Spleen (tissue), 11 donors: ENCODE data around the gene TRIM72. TPM values are rescaled to one million over a fixed set of nuclear protein-coding genes. Genes with fewer than 3 reads are reported as not detected.

ENCODE experiments used
- DNase-seq: peaks from one replicate; pipeline ENCODE4 v3.0.0-alpha.2; 2020
- H3K27ac ChIP-seq, 8 donors: fragments of 200-600 bp; sonication (generic) in 7 of 8; 1 replicate in 4 of 8; 2 replicates in 4 of 8; pipeline versions ENCODE4 v1.5.0 to v1.8.0; 2016 to 2021; ENCODE audit warnings: inconsistent platforms in 4 of 8, mild to moderate bottlenecking in 4 of 8, moderate library complexity in 1 of 8
- H3K27me3 ChIP-seq, 7 donors: fragments of 200-600 bp; sonication (generic) in 6 of 7; replicated peaks in 1 of 7; 1 replicate in 4 of 7; 2 replicates in 3 of 7; pipeline versions ENCODE4 v1.5.0 to v1.8.0; 2016 to 2021; ENCODE audit warnings: inconsistent platforms in 3 of 7, mild to moderate bottlenecking in 1 of 7
- H3K36me3 ChIP-seq, 6 donors: fragments of 200-600 bp; sonication (generic) in 5 of 6; 1 replicate in 4 of 6; 2 replicates in 2 of 6; pipeline versions ENCODE4 v1.5.0 to v1.8.0; 2016 to 2021; ENCODE audit warnings: inconsistent platforms in 2 of 6
- H3K4me1 ChIP-seq, 6 donors: fragments of 200-600 bp; sonication (generic) in 5 of 6; 1 replicate in 3 of 6; 2 replicates in 3 of 6; pipeline versions ENCODE4 v1.5.0 to v1.8.0; 2016 to 2021; ENCODE audit warnings: inconsistent platforms in 3 of 6
- H3K4me3 ChIP-seq, 8 donors: fragments of 200-600 bp; sonication (generic) in 7 of 8; 1 replicate in 4 of 8; 2 replicates in 4 of 8; pipeline versions ENCODE4 v1.5.0 to v1.8.0; 2016 to 2021; ENCODE audit warnings: inconsistent platforms in 4 of 8, mild to moderate bottlenecking in 4 of 8, moderate library complexity in 2 of 8
- H3K9me3 ChIP-seq, 8 donors: fragments of 200-600 bp; sonication (generic) in 7 of 8; 1 replicate in 4 of 8; 2 replicates in 4 of 8; pipeline versions ENCODE4 v1.5.0 to v1.8.0; 2016 to 2021; ENCODE audit warnings: inconsistent platforms in 4 of 8
- POLR2A ChIP-seq, 3 donors: fragments of 450-650 bp; IDR thresholded peaks; one replicate each; pipeline ENCODE4 v1.5.1; 2017; ENCODE audit warnings: antibody characterized with exemption in 3 of 3, mild to moderate bottlenecking in 1 of 3
- POLR2AphosphoS5 ChIP-seq, 3 donors: sonication (generic); formaldehyde crosslinking; IDR thresholded peaks; one replicate each; pipeline ENCODE4 v1.5.1; 2017; ENCODE audit warnings: antibody characterized with exemption in 3 of 3
- WGBS, 5 donors: extraction: QIAGEN DNeasy Blood & Tissue Kit in 3 of 5; methylation state at CpG; one replicate each; pipeline versions ENCODE4 v1.1.5 to v1.1.7; 2013 to 2018; 5-methylcytosine and 5-hydroxymethylcytosine counted together
- intact Hi-C: fragments of 100-400 bp; cut with DNase I; formaldehyde crosslinking; loops from one replicate; pipeline ENCODE4 v1.15.0; 2023; ENCODE audit warnings: low total_unique reads
- polyA plus RNA-seq, 3 donors: library from polyadenylated mRNA; stranded (reverse); fragments of 200-250 nt; gene quantifications; one replicate each; pipeline ENCODE4 v1.2.1, GENCODE V29; 2013
- total RNA-seq, 7 donors: library from RNA; depleted of rRNA in 3 of 7; stranded (reverse); fragments of >200 nt in 3 of 7; fragmentation: NEBNext Ultra II Directional in 4 of 7; extraction: Animal tissue kit (Norgen Biotek cat#: 25700) in 4 of 7; gene quantifications; one replicate each; pipeline versions ENCODE4 v1.1.0 to v1.2.1, GENCODE V29; 2016 to 2021
- TF ChIP-seq, protein P1 (sequence below), 11 experiments: fragments of 200-600 bp in 7 of 11; fragments of 450-650 bp in 4 of 11; sonication (generic) in 4 of 11; IDR thresholded peaks in 8 of 11; conservative IDR thresholded peaks in 3 of 11; 1 replicate in 7 of 11; 2 replicates in 4 of 11; pipeline versions ENCODE4 v1.4.0 to v1.8.0; 2016 to 2021; ENCODE audit warnings: antibody characterized with exemption in 11 of 11, inconsistent platforms in 4 of 11, mild to moderate bottlenecking in 1 of 11
- donor health status: healthy with polysubstance abuse.
- donor health status: DM: no; HTN: no; CAD: no; lungs with moderate emphysema.
- donor health status: DM: no; HTN: no; CAD: no.
- donor health status: Bipolar disorder and iron deficiency.
- donor health status: healthy.
- donor health status: DM: no; HTN: no; CAD: no.
- donor health status: DM: yes; HTN: yes; CAD: no.

The TRIM72 gene
- total and polyA plus RNA-seq, 10 donors: 0.05 to 0.26 (median 0.13) TPM; not detected in 3

DNA sequence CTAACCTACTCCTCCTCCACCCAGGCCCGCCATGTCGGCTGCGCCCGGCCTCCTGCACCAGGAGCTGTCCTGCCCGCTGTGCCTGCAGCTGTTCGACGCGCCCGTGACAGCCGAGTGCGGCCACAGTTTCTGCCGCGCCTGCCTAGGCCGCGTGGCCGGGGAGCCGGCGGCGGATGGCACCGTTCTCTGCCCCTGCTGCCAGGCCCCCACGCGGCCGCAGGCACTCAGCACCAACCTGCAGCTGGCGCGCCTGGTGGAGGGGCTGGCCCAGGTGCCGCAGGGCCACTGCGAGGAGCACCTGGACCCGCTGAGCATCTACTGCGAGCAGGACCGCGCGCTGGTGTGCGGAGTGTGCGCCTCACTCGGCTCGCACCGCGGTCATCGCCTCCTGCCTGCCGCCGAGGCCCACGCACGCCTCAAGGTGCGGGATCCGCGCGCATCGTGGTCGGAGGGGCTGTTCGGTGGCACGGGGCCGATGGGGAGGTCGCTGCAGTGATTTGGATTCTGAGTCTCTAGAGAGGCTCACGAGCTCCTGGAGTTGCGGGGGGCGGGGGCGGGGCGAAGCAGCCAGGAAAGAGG, 878 bp downstream of the TRIM72 start:
- intact Hi-C loops: no loop called here
- Histone ChIP-seq H3K4me3 (peak overlapping the region in 7 of 8 donors; percentile 36 to 73 (median 45)), H3K9me3 (no peaks in the 10 kb centered on the region), H3K36me3 (no peaks in the 10 kb centered on the region), H3K4me1 (peaks cover 25 to 45% (median 37%) of the 10 kb centered on the region in 6 donors), H3K27ac (peak overlapping the region in 5 of 8 donors; percentile 8 to 69 (median 46)), H3K27me3 (peaks cover 3 to 63% (median 34%) of the 10 kb centered on the region in 7 donors)
- DNase-seq: peak; percentile 81
- TF ChIP-seq POLR2AphosphoS5 (IDR thresholded peaks at IDR 0.05): no peak
- TF ChIP-seq, protein P1, sequence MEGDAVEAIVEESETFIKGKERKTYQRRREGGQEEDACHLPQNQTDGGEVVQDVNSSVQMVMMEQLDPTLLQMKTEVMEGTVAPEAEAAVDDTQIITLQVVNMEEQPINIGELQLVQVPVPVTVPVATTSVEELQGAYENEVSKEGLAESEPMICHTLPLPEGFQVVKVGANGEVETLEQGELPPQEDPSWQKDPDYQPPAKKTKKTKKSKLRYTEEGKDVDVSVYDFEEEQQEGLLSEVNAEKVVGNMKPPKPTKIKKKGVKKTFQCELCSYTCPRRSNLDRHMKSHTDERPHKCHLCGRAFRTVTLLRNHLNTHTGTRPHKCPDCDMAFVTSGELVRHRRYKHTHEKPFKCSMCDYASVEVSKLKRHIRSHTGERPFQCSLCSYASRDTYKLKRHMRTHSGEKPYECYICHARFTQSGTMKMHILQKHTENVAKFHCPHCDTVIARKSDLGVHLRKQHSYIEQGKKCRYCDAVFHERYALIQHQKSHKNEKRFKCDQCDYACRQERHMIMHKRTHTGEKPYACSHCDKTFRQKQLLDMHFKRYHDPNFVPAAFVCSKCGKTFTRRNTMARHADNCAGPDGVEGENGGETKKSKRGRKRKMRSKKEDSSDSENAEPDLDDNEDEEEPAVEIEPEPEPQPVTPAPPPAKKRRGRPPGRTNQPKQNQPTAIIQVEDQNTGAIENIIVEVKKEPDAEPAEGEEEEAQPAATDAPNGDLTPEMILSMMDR (IDR thresholded peaks at IDR 0.05 in 8 of 11, conservative IDR thresholded peaks at IDR 0.05 in 3 of 11): peak in 1 of 11 experiments; percentile 4
- no peak for TF ChIP-seq POLR2A (IDR thresholded peaks at IDR 0.05)
- WGBS, 5 donors: 0 to 26% (median 14%) methylated on average over 13 to 58 of the region's 58 CpGs

DNA sequence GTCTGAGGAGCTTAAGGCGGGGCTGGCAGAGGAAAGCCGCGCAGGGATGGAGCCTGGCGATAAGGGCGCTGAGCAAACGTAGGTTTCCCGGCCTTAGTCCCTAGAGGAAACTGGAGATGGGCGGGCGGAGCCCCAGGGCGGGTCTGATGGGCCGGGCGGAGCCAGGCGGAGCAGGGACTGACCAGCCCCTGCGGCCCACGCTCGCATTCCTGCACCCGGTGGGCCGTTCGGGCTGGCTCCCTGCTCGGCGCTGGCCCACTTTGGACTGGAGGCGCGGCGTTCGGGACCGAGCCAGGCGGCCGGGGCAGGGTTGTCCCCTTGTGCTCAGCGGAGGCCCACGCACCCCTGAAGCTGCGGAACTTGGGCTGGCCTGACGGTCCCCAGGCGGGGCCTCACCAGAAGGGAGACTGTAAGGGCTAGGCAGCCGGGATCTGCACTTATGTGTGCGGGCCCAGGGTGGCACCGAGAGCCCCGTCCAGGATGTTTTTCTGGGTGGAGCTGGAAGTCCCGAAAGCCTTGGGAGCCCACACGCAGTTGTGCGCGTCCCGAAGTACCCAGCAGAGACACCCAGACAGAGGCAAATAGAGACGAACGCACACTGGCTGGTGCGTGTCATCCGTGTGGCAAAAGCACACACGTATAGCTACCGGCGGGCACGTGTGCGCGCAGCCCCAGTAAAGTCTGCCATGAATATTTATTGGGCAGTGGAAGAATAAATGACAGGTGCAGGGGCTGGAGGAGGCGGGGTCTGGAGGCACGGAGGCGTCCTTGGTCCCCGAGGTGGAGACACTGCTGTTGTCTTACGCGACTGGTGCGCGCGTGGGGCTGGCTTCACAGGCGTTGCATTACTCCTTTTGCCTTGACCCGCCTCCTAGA, 1.6 kb downstream of the TRIM72 start:
- DNase-seq: peak; percentile 87
- no peaks in the 10 kb centered on the region for H3K36me3 ChIP-seq
- no peaks in the 10 kb centered on the region for H3K9me3 ChIP-seq
- H3K4me1 ChIP-seq: peaks cover 25 to 45% (median 37%) of the 10 kb centered on the region in 6 donors
- peak in 2 of 3 donors; percentile 66 to 79 for TF ChIP-seq POLR2AphosphoS5 (IDR thresholded peaks at IDR 0.05)
- no peak for TF ChIP-seq POLR2A (IDR thresholded peaks at IDR 0.05)
- peak overlapping the region in 6 of 8 donors; percentile 8 to 69 (median 48) for H3K27ac ChIP-seq
- intact Hi-C loops: no loop called here
- peak overlapping the region; percentile 16 to 73 (median 44) for H3K4me3 ChIP-seq
- 1 to 2% (median 1%) methylated on average over 42 to 63 of the region's 63 CpGs for WGBS, 5 donors
- peaks cover 3 to 70% (median 34%) of the 10 kb centered on the region in 7 donors for H3K27me3 ChIP-seq

DNA sequence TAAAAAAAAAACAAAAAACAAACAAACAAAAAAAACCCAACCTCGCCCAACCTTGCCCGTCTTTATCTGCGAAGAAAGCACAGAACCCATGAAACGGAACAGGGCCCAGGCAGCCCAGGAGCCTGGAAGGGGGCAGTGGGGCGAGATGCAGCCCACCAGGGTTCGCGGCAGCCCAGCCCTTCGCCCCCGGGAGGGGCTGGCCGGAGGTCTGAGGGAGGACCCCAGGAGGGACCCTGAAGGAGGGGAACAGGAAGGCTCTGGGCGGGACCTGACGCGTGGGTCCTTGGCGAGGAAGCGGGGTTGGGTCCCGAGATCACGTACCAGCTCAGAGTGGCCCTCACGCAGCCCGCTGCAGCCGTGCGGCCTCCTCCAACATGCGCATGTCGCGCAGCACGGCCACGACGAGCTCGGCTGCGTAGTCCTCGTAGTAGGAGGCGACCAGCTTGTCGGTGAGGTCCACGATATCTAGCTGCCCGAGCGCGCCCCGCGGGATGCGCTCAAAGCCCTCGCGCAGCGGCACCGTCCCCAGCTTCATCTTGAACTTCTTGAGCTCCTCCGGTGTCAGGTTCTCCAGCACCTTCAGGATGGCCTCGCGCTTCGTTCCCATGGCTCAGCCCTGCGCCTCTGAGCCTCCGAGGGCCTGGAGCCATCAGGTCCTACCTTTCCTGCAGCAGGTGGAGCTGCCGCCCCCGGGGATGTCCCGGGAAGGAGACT, 2.7 kb downstream of the TRIM72 start, which contains the start of gene PYDC1:
Gene PYDC1, minus strand, starts transcription at position 714 of the 714 bp plus-strand sequence. Its CDS starts 107 bp downstream, at position 607.
- peaks cover 3 to 79% (median 34%) of the 10 kb centered on the region in 7 donors for H3K27me3 ChIP-seq

More for the DNA sequence above, 2.7 kb downstream of the TRIM72 start, which contains the start of gene PYDC1:
- Histone ChIP-seq H3K9me3 (no peaks in the 10 kb centered on the region), H3K4me3 (peak within 1 kb of the TSS in 7 of 8 donors; percentile 18 to 73 (median 45)), H3K4me1 (peaks cover 25 to 45% (median 37%) of the 10 kb centered on the region in 6 donors), H3K27ac (peak within 1 kb of the TSS in 1 of 8 donors; percentile 69), H3K36me3 (no peaks in the 10 kb centered on the region)
- DNase-seq: peak; percentile 82
- intact Hi-C loops: no loop called here
- TF ChIP-seq, protein P1 (IDR thresholded peaks at IDR 0.05 in 8 of 11, conservative IDR thresholded peaks at IDR 0.05 in 3 of 11): no peak
- TF ChIP-seq POLR2AphosphoS5 (IDR thresholded peaks at IDR 0.05) (peak in 2 of 3 donors; percentile 29 to 43), POLR2A (IDR thresholded peaks at IDR 0.05) (no peak)
- WGBS, 5 donors: 3 to 10% (median 4%) methylated on average over 46 to 52 of the region's 52 CpGs
